22Rv1 (cell line): ENCODE measurements around the gene TTLL10.

Source experiments
- CTCF ChIP-seq: fragments of 450-650 bp; IDR thresholded peaks from 2 replicates; pipeline ENCODE4 v1.5.1; 2017; ENCODE audit warnings: mild to moderate bottlenecking
- ZFX ChIP-seq: fragments of 450-650 bp; IDR thresholded peaks from 2 replicates; pipeline ENCODE4 v1.6.1; 2017; ENCODE audit warnings: antibody characterized with exemption, borderline replicate concordance

GRCh38 chr1:1229770-1230169 is 56.1 kb downstream of the TTLL10 start:
- TF ChIP-seq CTCF = no peak
- no peak for TF ChIP-seq ZFX
